Measurements from ENCODE around the gene ACTN1. TPM values are rescaled to one million over a fixed set of nuclear protein-coding genes. Genes with fewer than 3 reads are reported as not detected.
A peak's percentile ranks its signal among the peaks of the same experiment; 100 is the strongest.

ACTN1 gene
- polyA plus RNA-seq, 1 of the 3 experiments (the other 2 are of a cell fraction), result 319 TPM

GRCh38 chr14:68969278-68970033, 9.6 kb downstream of the ACTN1 start:
- H3K27me3 ChIP-seq (ENCODE audit: insufficient read depth), result no peaks in the 10 kb centered on the region
- TF ChIP-seq TCF12 (IDR thresholded peaks at IDR 0.05) (0 out of 2 replicates have a peak, but pooled peaks have one; percentile 8), ZBTB33 (IDR thresholded peaks at IDR 0.05; ENCODE audit: borderline replicate concordance, low read depth) (no peak)
- H4K20me1 ChIP-seq (ENCODE audit: insufficient read depth), result peaks cover 100% of the 10 kb centered on the region
- WGBS (ENCODE audit: low lambda C conversion rate), result 54% methylated on average over 11 of the region's 12 CpGs
- peak; percentile 40 for DNase-seq
- no peaks in the 10 kb centered on the region for H3K9me3 ChIP-seq
- POLR2A ChIA-PET, result interaction anchor here (1.0 kb wide), 1 partner anchor 86 kb away, joined by 3 read pairs; no protein-coding TSS in a partner anchor
- peak overlapping the region; percentile 12; the same call in 1 of the 2 replicates for H3K9ac ChIP-seq
- H3K27ac ChIP-seq (ENCODE audit: low read depth in 2 of 2, low read length in 1 of 2), result peak overlapping the region; percentile 46 to 78
- H3K79me2 ChIP-seq (ENCODE audit: insufficient read depth), result peaks cover 100% of the 10 kb centered on the region
- no peak overlapping the region; a peak in 1 of 4 replicates for H3K4me3 ChIP-seq (ENCODE audit: low read depth in 2 of 2, low read length in 1 of 2)
- H3K4me2 ChIP-seq, result peak overlapping the region; percentile 53; the same call in 1 of the 2 replicates
- no peak overlapping the region for H2AFZ ChIP-seq (ENCODE audit: low read depth)
- peaks cover 26% of the 10 kb centered on the region for H3F3A ChIP-seq (replicated peaks; ENCODE audit: insufficient read depth)
- H3K9me2 ChIP-seq, result no peaks in the 10 kb centered on the region
- peaks cover 35 to 37% of the 10 kb centered on the region in 2 experiments for H3K36me3 ChIP-seq (replicated peaks in 1 of 2; ENCODE audit: control insufficient read depth in 1 of 2, insufficient read depth in 2 of 2, low read length in 1 of 2)
- peaks cover 39 to 90% of the 10 kb centered on the region in 2 experiments for H3K4me1 ChIP-seq (ENCODE audit: control insufficient read depth in 1 of 2, insufficient read depth in 2 of 2, low read depth in 1 of 2, low read length in 1 of 2)
- CTCF ChIA-PET, result interaction anchor here (0.7 to 2.3 kb wide), 13 partner anchors 8 to 138 kb away, joined by 3 to 7 read pairs (median 4); no protein-coding TSS in a partner anchor

- Histone ChIP-seq H4K20me1 (ENCODE audit: insufficient read depth) (peaks cover 100% of the 10 kb centered on the region), H3K9me3 (no peaks in the 10 kb centered on the region), H3F3A (replicated peaks; ENCODE audit: insufficient read depth) (peaks cover 26% of the 10 kb centered on the region), H3K4me1 (ENCODE audit: control insufficient read depth in 1 of 2, insufficient read depth in 2 of 2, low read depth in 1 of 2, low read length in 1 of 2) (peaks cover 46 to 89% of the 10 kb centered on the region in 2 experiments), H3K4me2 (peak overlapping the region; percentile 53; the same call in 1 of the 2 replicates), H3K9ac (no peak overlapping the region), H3K27ac (ENCODE audit: low read depth in 2 of 2, low read length in 1 of 2) (peak overlapping the region; percentile 46 to 78; a peak in 3 of 4 replicates), H3K79me2 (ENCODE audit: insufficient read depth) (peaks cover 100% of the 10 kb centered on the region), H3K4me3 (ENCODE audit: low read depth in 2 of 2, low read length in 1 of 2) (no peak overlapping the region), H3K27me3 (ENCODE audit: insufficient read depth) (no peaks in the 10 kb centered on the region), H2AFZ (ENCODE audit: low read depth) (no peak overlapping the region), H3K9me2 (no peaks in the 10 kb centered on the region), H3K36me3 (replicated peaks in 1 of 2; ENCODE audit: control insufficient read depth in 1 of 2, insufficient read depth in 2 of 2, low read length in 1 of 2) (peaks cover 33 to 34% of the 10 kb centered on the region in 2 experiments)
- no peak for DNase-seq
- TF ChIP-seq PBX3 (IDR thresholded peaks at IDR 0.05) (no peak), RXRA (IDR thresholded peaks at IDR 0.05; ENCODE audit: borderline replicate concordance, low read depth) (no peak), EP300 (IDR thresholded peaks at IDR 0.05; ENCODE audit: borderline replicate concordance in 1 of 2, low read depth in 1 of 2, low read length in 1 of 2) (no peak), RFX5 (IDR thresholded peaks at IDR 0.05; ENCODE audit: low read length) (no peak), TCF12 (IDR thresholded peaks at IDR 0.05) (no peak), POLR2AphosphoS5 (IDR thresholded peaks at IDR 0.05; ENCODE audit: low read depth, low read length) (0 out of 2 replicates have a peak, but pooled peaks have one; percentile 6)
- 81% methylated on average over 3 of the region's 4 CpGs for WGBS (ENCODE audit: low lambda C conversion rate)
- ChIA-PET POLR2A (no interaction called here), CTCF (interaction anchor here (1.0 to 2.3 kb wide), 9 partner anchors 9 to 139 kb away, joined by 3 to 7 read pairs (median 5); no protein-coding TSS in a partner anchor)
These were observed 10.4 kb downstream of the ACTN1 start for GRCh38 chr14:68968721-68969120.
